GM19468 (cell line): ENCODE data around the gene ZNF613.

Source experiments
- ATAC-seq: cut with Tn5 transposase; IDR thresholded peaks from one replicate; pipeline ENCODE4 v1.9.1; 2021; ENCODE audit warnings: mild to moderate bottlenecking, moderate library complexity, moderate number of reproducible peaks; ENCODE audit not compliant: unreplicated experiment; ENCODE audit errors: extremely low read depth

The ZNF613 gene

GRCh38 chr19:51994048-51994644 lies 66.9 kb downstream of the ZNF613 start:
- no peak for ATAC-seq
